ENCODE data around the gene PLXNC1.

DNA sequence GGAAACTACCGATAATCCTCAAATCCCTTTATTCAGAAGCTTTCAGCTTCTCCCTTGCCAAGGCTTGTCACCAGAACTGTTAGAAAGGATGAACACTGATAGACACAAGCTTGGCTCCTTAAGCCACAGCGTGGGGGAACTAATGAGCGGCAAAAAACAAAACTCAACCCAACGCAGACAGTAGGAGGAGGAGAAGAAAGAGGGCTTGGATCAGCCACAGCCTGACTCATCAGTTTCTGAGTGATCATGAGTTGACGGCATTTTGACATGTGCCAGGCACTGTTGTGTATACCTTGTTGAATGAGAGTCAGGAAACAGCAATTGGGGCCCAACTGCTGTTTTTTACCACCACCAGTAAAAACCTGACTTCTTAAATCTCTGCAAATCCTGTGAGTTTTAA, 23.7 kb downstream of the PLXNC1 start:
- TF ChIP-seq, protein P1, sequence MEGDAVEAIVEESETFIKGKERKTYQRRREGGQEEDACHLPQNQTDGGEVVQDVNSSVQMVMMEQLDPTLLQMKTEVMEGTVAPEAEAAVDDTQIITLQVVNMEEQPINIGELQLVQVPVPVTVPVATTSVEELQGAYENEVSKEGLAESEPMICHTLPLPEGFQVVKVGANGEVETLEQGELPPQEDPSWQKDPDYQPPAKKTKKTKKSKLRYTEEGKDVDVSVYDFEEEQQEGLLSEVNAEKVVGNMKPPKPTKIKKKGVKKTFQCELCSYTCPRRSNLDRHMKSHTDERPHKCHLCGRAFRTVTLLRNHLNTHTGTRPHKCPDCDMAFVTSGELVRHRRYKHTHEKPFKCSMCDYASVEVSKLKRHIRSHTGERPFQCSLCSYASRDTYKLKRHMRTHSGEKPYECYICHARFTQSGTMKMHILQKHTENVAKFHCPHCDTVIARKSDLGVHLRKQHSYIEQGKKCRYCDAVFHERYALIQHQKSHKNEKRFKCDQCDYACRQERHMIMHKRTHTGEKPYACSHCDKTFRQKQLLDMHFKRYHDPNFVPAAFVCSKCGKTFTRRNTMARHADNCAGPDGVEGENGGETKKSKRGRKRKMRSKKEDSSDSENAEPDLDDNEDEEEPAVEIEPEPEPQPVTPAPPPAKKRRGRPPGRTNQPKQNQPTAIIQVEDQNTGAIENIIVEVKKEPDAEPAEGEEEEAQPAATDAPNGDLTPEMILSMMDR (IDR thresholded peaks at IDR 0.05), result no peak
- no peak for TF ChIP-seq EZH2 (IDR thresholded peaks at IDR 0.05; ENCODE audit: borderline replicate concordance, insufficient read depth, low read depth, low read length, poor library complexity, severe bottlenecking)

Measured in B cell (primary cell).